Activated T-helper 1 cell treated with Interleukin-2 at 50 U/mL for 16 hours (primary cell): ENCODE results near the gene PTBP3.

ENCODE experiments used
- DNase-seq: peaks from one replicate; pipeline ENCODE4 v3.0.0-alpha.2; 2020; ENCODE audit warnings: low read depth

PTBP3 gene

DNA sequence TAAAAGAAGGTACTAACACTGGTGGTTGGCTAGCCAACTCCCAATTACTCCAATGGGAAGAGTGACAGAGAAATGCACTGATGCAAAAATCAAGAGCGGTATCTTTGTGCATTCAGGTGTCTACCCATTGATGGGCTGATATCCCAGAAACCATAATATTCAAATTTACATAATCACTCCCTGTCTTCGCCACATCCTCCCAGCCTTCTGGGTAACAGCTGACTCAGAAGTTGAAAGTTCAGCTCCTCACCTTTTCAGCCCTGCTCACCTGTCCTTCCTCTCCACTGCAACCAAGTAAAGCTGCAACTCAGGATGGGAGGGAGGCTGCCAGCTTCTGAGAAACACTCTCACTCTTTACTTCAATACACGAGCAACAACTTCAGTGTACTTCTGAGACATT is 165.2 kb downstream of the PTBP3 start:
- DNase-seq: no peak
